Stimulated activated CD4-positive, alpha-beta T cell treated with anti-CD3 and anti-CD28 coated beads, Interleukin-1b, Interleukin-23, amount 100 ng/mL, for 24 hours (primary cell): ENCODE measurements around the gene ZBTB17.
"Not testable (repeated sequence)": the region's sequence is repeated elsewhere in the genome, so short reads cannot be mapped to it uniquely, and the experiment has no call there.

Source experiments
- DNase-seq, 4 experiments: peaks; one replicate each; pipeline ENCODE4 v3.0.0-alpha.2; 2020; ENCODE audit warnings: low read depth in 4 of 4, low spot score in 1 of 4

The ZBTB17 gene

GRCh38 chr1:15902882-15903281 lies 73.0 kb downstream of the ZBTB17 start:
- DNase-seq, result no peak

GRCh38 chr1:15900662-15901279 lies 75.1 kb downstream of the ZBTB17 start:
- DNase-seq, result no peak

- no peak for DNase-seq
Measured at GRCh38 chr1:15899266-15899665, 76.6 kb downstream of the ZBTB17 start.

GRCh38 chr1:15896841-15897610 lies 78.9 kb downstream of the ZBTB17 start:
- not testable (repeated sequence) for DNase-seq

- no peak for DNase-seq
Measured at GRCh38 chr1:15895233-15895632, 80.7 kb downstream of the ZBTB17 start.

GRCh38 chr1:15892857-15893599 lies 82.9 kb downstream of the ZBTB17 start:
- DNase-seq, result not testable (repeated sequence)
